Measurements from ENCODE around the gene TBATA. TPM values are rescaled to one million over a fixed set of nuclear protein-coding genes. Genes with fewer than 3 reads are reported as not detected.
A peak's percentile ranks its signal among the peaks of the same experiment; 100 is the strongest.

TBATA gene
- total RNA-seq, 1 donor: not detected

GRCh38 chr10:70815504-70816219 is 30.5 kb upstream of the TBATA start, which contains the start of gene SGPL1:
SGPL1 (plus strand) TSS chr10:70815948; CDS start chr10:70816854, 906 bp downstream.
- Histone ChIP-seq H3K4me3 (ENCODE audit: low read length) (peak within 1 kb of the TSS; percentile 67), H3K4me1 (ENCODE audit: insufficient read depth, low read length) (peaks cover 14% of the 10 kb centered on the region), H3K27me3 (ENCODE audit: insufficient read depth, low read length) (no peaks in the 10 kb centered on the region), H3K9me3 (ENCODE audit: low read depth, low read length) (no peaks in the 10 kb centered on the region)

- Histone ChIP-seq H3K27me3 (ENCODE audit: insufficient read depth, low read length) (no peaks in the 10 kb centered on the region), H3K9me3 (ENCODE audit: low read depth, low read length) (no peaks in the 10 kb centered on the region), H3K4me1 (ENCODE audit: insufficient read depth, low read length) (peaks cover 14% of the 10 kb centered on the region), H3K4me3 (ENCODE audit: low read length) (no peak overlapping the region)
Measured at GRCh38 chr10:70814126-70814525, 28.9 kb upstream of the TBATA start.

- H3K9me3 ChIP-seq (ENCODE audit: low read depth, low read length): no peaks in the 10 kb centered on the region
- H3K27me3 ChIP-seq (ENCODE audit: insufficient read depth, low read length): no peaks in the 10 kb centered on the region
- no peak overlapping the region for H3K4me3 ChIP-seq (ENCODE audit: low read length)
Measured at GRCh38 chr10:70812814-70813213, 27.6 kb upstream of the TBATA start.

GRCh38 chr10:70811881-70812280 is 26.7 kb upstream of the TBATA start:
- no peaks in the 10 kb centered on the region for H3K9me3 ChIP-seq (ENCODE audit: low read depth, low read length)
- H3K4me1 ChIP-seq (ENCODE audit: insufficient read depth, low read length): peaks cover 12% of the 10 kb centered on the region
- no peaks in the 10 kb centered on the region for H3K27me3 ChIP-seq (ENCODE audit: insufficient read depth, low read length)
- no peak overlapping the region for H3K4me3 ChIP-seq (ENCODE audit: low read length)

More at GRCh38 chr10:70812814-70813213, 27.6 kb upstream of the TBATA start:
- H3K4me1 ChIP-seq (ENCODE audit: insufficient read depth, low read length): peaks cover 14% of the 10 kb centered on the region

- Histone ChIP-seq H3K9me3 (ENCODE audit: low read depth, low read length) (no peaks in the 10 kb centered on the region), H3K4me3 (ENCODE audit: low read length) (no peak overlapping the region), H3K27me3 (ENCODE audit: insufficient read depth, low read length) (no peaks in the 10 kb centered on the region), H3K4me1 (ENCODE audit: insufficient read depth, low read length) (peaks cover 7% of the 10 kb centered on the region)
Measured at GRCh38 chr10:70810967-70811366, 25.8 kb upstream of the TBATA start.

GRCh38 chr10:70809726-70810125 is 24.5 kb upstream of the TBATA start:
- no peaks in the 10 kb centered on the region for H3K4me1 ChIP-seq (ENCODE audit: insufficient read depth, low read length)
- H3K4me3 ChIP-seq (ENCODE audit: low read length): no peak overlapping the region
- no peaks in the 10 kb centered on the region for H3K9me3 ChIP-seq (ENCODE audit: low read depth, low read length)
- H3K27me3 ChIP-seq (ENCODE audit: insufficient read depth, low read length): no peaks in the 10 kb centered on the region

DNA sequence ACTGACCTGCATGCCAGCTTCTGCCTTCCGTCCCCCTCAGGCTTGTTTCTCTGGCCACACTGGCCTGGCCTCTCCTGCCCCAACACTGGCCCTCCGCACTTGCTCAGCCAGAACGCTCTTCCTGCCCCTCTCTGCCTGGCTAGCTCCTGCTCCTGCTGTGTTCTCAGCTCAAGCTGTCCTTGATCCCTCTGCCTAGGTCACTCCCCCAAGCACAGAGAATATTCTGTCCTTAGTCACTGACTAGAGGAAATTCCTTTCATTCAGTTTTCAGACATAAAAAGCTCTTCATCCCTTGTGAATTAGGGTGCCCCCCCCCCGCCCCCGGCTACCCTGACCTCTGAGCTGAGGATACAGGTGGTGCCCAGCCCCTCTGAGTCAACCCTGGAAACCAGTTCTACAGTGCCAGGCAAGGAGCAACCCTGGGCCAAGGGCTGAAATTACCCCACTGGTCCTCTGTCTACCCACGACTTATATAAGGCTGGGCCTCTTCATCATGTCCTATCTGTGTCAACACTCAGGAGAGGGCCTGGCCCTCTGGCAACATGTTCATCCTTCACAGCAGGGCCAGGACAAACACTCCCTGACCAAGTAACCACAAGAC is 23.9 kb upstream of the TBATA start:
- Histone ChIP-seq H3K4me1 (ENCODE audit: insufficient read depth, low read length) (no peaks in the 10 kb centered on the region), H3K27me3 (ENCODE audit: insufficient read depth, low read length) (no peaks in the 10 kb centered on the region), H3K9me3 (ENCODE audit: low read depth, low read length) (no peaks in the 10 kb centered on the region), H3K4me3 (ENCODE audit: low read length) (no peak overlapping the region)

DNA sequence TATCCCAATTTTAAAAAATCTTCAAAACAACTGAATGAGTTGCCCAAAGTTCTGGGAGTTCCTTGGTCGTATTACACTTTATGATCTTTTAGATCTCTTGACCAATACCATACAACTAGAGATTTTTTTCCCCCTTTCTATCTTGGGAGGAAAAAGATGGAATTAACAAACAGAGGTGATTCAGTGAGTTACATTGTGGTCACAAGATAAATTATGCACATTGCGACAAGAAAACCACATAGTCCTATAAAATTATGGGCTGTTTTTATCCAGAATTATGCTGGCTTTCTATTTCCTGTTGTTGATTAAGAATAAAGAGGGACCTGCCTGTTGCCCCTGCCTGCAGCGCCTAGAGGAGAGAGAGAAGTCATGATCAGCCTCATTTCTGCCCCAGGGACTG is 22.4 kb upstream of the TBATA start:
- Histone ChIP-seq H3K9me3 (ENCODE audit: low read depth, low read length) (no peaks in the 10 kb centered on the region), H3K27me3 (ENCODE audit: insufficient read depth, low read length) (no peaks in the 10 kb centered on the region), H3K4me3 (ENCODE audit: low read length) (no peak overlapping the region), H3K4me1 (ENCODE audit: insufficient read depth, low read length) (no peaks in the 10 kb centered on the region)

- H3K9me3 ChIP-seq (ENCODE audit: low read depth, low read length): no peaks in the 10 kb centered on the region
- H3K27me3 ChIP-seq (ENCODE audit: insufficient read depth, low read length): no peaks in the 10 kb centered on the region
- H3K4me1 ChIP-seq (ENCODE audit: insufficient read depth, low read length): no peaks in the 10 kb centered on the region
- no peak overlapping the region for H3K4me3 ChIP-seq (ENCODE audit: low read length)
Measured at GRCh38 chr10:70806841-70807240, 21.7 kb upstream of the TBATA start.

DNA sequence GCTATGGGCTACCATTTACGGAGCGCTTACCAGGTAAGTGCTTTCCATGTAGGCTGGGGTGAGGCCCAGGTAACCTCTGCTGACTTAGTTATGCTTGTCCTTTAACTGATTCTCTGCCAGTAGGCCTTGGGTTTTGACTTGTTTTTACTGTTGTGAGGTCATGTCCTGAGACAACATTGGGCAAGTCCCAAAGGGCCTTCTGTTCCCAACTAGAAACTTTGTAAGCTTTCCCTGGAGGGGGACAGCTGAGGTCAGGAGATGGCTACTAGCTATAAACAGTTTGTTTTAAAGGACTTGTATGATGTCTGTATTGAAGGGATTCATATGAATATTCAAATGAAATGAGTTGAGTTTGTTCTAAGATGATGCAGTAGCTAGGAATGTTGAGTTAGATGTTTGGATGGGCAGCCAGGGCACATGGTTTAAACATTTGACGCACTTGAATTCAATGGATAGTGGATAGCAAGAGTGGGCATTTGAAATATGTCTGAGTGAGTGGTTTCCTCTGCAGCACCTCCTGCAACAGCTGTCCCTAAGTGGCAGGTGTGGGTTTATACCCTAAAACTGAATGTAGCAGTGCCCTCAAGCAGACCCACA is 20.5 kb upstream of the TBATA start:
- no peak overlapping the region for H3K4me3 ChIP-seq (ENCODE audit: low read length)
- no peaks in the 10 kb centered on the region for H3K9me3 ChIP-seq (ENCODE audit: low read depth, low read length)
- H3K4me1 ChIP-seq (ENCODE audit: insufficient read depth, low read length): no peaks in the 10 kb centered on the region
- H3K27me3 ChIP-seq (ENCODE audit: insufficient read depth, low read length): no peaks in the 10 kb centered on the region

GRCh38 chr10:70804421-70804808 is 19.2 kb upstream of the TBATA start:
- Histone ChIP-seq H3K27me3 (ENCODE audit: insufficient read depth, low read length) (no peaks in the 10 kb centered on the region), H3K4me3 (ENCODE audit: low read length) (no peak overlapping the region), H3K4me1 (ENCODE audit: insufficient read depth, low read length) (no peaks in the 10 kb centered on the region), H3K9me3 (ENCODE audit: low read depth, low read length) (no peaks in the 10 kb centered on the region)

DNA sequence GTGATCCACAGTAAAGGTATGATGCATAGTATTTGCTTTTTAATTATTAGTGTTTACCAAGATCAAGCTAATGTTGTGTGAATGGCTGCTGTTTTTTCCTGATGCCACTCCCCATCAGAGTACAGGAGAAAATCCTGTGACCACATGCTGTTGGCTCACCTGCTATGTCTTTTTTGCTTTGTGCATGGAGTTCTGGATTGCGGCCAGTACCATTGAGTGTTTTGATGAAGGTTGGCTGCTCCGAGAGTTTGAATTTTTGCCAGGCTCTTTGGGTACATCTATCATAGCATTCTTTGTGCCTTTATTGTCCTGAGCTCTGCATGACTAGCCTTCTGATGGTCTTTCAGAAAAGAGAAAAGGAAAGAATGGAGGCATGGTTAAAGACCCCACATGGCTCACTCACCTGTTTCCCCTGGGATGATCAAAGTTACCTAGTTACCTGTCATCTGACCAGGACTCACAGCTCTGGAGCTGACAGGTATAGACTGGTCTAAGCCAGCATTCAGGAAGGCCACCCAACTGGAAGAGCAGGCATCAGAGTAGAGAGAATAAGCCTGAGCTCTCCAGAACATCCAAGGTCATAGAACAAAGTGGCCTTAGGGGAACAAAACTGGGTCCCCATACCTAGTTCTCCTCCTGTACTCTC is 18.7 kb upstream of the TBATA start:
- Histone ChIP-seq H3K4me1 (ENCODE audit: insufficient read depth, low read length) (no peaks in the 10 kb centered on the region), H3K4me3 (ENCODE audit: low read length) (no peak overlapping the region), H3K9me3 (ENCODE audit: low read depth, low read length) (no peaks in the 10 kb centered on the region), H3K27me3 (ENCODE audit: insufficient read depth, low read length) (no peaks in the 10 kb centered on the region)

DNA sequence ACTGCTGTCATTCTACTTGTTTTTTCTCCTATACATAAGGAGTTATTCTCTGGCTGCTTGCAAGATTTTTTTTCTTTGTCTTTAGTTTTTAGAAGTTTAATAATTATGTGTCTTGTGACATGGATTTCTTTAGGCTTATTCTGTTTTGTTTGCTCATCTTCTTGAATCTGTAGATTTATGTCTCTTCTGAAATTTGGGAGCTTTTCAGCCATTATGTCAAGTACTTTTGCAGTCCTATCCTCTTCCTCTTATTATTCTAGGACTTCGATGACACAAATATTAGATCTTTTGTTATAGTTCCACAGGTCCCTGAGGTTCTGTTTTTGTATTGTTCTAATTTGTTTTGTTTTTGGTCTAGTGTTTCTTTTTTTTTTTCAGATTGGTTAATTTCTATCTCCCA is 16.7 kb upstream of the TBATA start:
- Histone ChIP-seq H3K4me1 (ENCODE audit: insufficient read depth, low read length) (peaks cover 6% of the 10 kb centered on the region), H3K4me3 (ENCODE audit: low read length) (no peak overlapping the region), H3K9me3 (ENCODE audit: low read depth, low read length) (no peaks in the 10 kb centered on the region), H3K27me3 (ENCODE audit: insufficient read depth, low read length) (no peaks in the 10 kb centered on the region)

DNA sequence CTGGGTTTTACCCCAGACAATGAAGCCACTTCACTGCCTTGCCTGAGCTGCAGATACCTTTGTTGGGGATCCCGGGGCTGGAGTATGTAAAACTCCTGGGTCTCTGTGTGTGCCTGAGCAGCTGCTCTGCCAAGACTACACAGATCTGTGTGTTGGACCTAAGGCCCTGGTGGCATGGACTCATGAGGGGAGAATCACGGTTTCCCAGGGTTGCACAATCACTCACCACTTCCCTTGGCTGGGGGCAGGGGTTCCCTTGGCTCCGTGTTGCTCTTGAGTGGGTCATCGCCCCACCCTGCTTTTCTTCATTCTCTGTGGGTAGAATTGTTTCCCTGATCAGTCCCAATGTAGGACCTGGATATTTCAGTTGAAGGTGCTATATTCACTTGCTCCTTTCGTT is 13.9 kb upstream of the TBATA start:
- H3K4me1 ChIP-seq (ENCODE audit: insufficient read depth, low read length): peaks cover 6% of the 10 kb centered on the region
- no peaks in the 10 kb centered on the region for H3K9me3 ChIP-seq (ENCODE audit: low read depth, low read length)

GRCh38 chr10:70797840-70798239 is 12.7 kb upstream of the TBATA start:
- H3K4me3 ChIP-seq (ENCODE audit: low read length): no peak overlapping the region
- H3K27me3 ChIP-seq (ENCODE audit: insufficient read depth, low read length): no peaks in the 10 kb centered on the region
- H3K4me1 ChIP-seq (ENCODE audit: insufficient read depth, low read length): peaks cover 6% of the 10 kb centered on the region
- no peaks in the 10 kb centered on the region for H3K9me3 ChIP-seq (ENCODE audit: low read depth, low read length)

More for the DNA sequence above, 13.9 kb upstream of the TBATA start:
- no peak overlapping the region for H3K4me3 ChIP-seq (ENCODE audit: low read length)
- no peaks in the 10 kb centered on the region for H3K27me3 ChIP-seq (ENCODE audit: insufficient read depth, low read length)
